Hematopoietic multipotent progenitor cell treated with erythropoietin and hydrocortisone succinate and interleukin-3 and kit ligand, for 4 days (in vitro differentiated cells): Measurements from ENCODE around the gene PLPP6.

Source experiments
- DNase-seq: peaks from one replicate; pipeline ENCODE4 v3.0.0-alpha.2; 2015

Gene PLPP6

DNA sequence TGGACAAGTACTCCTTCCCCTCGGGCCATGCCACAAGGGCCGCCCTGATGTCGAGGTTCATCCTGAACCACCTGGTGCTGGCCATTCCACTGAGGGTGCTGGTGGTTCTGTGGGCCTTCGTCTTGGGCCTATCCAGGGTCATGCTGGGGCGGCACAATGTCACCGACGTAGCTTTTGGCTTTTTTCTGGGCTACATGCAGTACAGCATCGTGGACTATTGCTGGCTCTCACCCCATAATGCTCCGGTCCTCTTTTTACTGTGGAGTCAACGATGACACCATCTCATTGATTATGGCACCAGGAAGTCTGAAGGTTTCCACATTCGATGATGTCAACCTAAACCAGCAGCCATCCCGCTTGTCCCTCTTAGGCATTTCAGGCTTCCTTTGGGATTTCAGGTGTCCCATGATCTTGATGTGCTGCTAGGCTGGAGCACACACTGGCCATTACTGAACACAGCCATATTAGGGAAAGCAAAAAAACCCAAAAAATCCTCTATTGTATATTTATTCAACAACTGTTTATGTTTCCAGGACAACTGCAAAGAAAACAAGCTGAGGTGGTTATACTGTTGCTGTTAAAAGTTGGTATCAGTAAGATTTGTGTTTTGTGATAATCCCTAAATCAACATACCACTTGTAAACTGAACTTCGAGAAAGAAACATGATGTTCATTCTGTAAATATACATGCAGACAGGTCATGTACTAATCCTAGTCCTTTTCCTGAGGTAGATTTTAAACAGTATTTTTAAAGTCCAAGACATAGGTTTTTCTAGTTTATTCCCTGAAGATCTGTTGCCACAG is 1.1 kb downstream of the PLPP6 start:
- DNase-seq: no peak

DNA sequence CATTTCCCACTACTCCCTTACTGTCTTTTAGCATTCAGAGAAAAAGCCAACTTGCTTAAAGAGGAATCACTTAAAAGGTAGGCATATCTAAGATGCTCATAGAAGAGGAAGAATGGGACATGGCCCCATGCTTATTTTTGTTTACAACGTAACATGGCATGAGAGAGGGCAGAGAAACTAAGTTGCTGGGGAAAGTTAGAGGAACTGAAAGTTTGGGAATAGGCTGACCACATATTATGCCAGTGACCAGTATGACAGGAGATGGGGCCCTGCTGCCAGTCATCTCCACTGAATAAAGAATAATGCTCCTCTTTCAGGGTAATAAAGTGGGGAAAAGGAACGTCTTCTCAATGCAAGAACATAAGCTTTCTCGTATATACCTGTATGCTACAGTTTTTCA is 1.9 kb downstream of the PLPP6 start:
- no peak for DNase-seq

- no peak for DNase-seq
Measured at GRCh38 chr9:4665357-4665756, 3.3 kb downstream of the PLPP6 start.

GRCh38 chr9:4666042-4666699 is 4.1 kb downstream of the PLPP6 start, which contains the start of gene SPATA6L:
SPATA6L (minus strand) TSS chr9:4666480; CDS start chr9:4666250, 230 bp downstream.
- DNase-seq: peak; percentile 81

GRCh38 chr9:4667681-4668080 is 5.6 kb downstream of the PLPP6 start:
- DNase-seq: no peak

- DNase-seq: no peak
Measured at GRCh38 chr9:4668604-4669003, 6.5 kb downstream of the PLPP6 start.

DNA sequence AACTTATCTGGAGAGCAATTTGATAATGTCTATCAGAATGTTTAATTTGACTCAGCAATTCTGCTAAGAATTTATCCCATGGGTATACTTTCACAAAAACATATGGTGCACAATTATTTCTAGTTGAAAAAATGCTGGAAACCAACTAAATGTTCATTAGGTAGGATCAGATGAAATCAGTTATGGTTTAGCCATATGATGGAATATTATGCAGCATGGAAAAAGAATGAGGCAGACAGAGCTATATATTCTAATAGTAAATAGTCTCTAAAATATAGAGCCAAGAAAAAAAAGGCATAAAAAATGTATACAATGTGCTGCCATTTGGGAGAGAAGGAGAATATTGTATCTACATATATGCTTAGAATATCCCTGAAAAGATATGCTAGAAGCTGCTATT is 7.8 kb downstream of the PLPP6 start:
- DNase-seq: no peak

GRCh38 chr9:4670591-4670990 is 8.5 kb downstream of the PLPP6 start:
- peak; percentile 38 for DNase-seq

DNA sequence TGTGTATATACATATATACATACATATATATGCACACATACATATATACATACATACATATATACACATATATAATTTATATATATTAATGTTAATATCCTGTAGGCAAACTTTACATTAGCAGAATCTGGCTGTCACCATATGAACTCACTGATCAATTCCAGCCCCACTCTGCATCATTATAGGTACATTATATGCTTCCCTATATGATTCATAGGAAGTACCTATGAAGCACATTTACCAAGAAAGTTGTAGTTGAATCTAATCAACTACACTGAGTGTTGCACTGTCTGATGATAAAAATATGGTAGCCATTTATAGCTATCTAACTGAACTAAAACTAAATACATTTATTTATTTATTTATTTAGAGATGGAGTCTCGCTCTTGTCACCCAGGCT is 9.6 kb downstream of the PLPP6 start:
- no peak for DNase-seq

- no peak for DNase-seq
Measured at GRCh38 chr9:4674783-4675182, 12.7 kb downstream of the PLPP6 start.

GRCh38 chr9:4677392-4677791 is 15.3 kb downstream of the PLPP6 start:
- DNase-seq: no peak

DNA sequence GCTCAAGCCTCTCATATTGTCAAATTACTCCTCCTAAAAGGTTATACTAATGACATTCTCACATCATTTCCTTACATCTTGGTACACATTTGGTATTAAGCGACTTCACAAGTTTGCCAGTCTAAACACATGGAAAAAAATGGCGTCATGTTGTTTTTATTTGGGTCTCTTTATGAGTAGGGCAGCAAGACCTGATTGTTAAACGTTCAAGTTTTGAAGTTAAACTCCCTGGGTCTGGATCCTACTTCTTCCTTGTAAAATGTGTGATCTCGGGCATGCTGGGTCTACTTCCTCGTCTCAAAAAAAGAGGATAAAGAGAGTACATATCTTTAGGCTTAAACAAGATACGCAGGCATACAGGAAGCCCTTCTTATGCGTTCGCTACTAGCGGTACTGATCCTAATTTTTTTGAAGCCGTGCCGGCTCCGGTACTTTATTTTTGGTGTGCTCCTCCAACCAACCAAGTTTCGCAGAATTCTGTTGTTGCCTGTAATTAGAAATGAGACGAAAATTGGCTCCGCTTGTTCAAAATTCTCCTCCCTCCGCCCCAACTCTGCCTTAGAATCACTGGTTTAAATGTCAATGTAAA is 16.7 kb downstream of the PLPP6 start:
- DNase-seq: peak; percentile 74

DNA sequence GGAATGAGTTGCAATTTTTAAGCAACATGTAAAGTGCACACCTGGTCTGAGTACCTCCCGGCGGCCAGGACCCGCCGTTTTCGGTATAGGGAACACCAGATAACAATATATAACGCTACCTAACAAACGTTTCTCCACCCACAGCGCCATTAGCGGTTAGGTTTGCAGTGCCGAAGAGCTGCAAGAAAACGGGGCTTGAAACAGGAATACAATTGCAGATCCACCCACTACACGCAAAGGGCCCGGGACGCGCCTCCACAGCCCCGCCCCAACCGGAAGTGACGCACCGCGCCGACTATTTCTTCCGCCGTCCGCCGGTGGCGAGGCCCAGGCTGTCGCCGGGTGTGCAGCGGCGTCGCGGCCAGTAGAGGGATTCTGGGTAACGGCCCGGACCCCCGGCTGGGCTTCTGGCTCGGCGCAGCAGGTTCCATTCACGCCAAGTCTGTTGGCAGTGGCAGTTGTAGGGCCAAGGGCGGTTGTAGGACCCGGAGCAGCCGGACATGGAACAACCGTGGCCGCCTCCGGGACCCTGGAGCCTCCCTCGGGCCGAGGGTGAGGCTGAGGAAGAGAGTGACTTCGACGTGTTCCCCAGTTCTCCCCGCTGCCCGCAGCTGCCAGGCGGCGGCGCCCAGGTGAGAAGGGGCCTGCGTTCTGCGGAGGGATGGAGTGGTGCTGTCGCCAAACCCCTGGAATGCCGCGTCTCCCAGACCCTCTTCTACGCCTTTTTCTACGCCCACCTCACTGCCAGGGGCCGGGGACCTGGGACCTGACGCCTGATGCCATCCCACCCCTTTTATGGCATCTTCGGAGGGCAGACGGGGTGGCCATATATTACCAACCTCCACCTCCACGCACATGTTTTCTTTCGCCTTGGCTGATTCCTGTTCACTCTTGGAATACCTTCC is 17.4 kb downstream of the PLPP6 start, which contains the start of gene CDC37L1:
Gene CDC37L1 (plus strand): TSS at position 302 of the 905 bp plus-strand sequence. CDS start 199 bp downstream, at position 501.
- peak; percentile 98 for DNase-seq

DNA sequence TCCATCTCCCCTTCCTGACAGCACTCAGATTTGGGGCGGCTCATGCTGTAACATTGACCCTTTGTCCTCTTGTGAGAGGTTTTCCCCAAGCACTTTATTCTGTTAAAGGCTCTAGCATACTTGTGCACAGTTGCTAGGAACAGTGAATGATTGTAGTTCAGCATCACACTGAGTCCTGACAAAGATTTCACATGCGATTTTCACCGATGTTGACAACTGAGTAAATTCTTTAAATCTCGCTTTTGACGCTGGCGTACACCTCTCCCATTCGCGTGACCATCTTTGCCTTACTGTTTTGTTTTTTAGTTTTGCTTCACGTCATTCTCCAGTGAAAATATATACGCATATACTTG is 18.1 kb downstream of the PLPP6 start:
- DNase-seq: no peak

GRCh38 chr9:4680750-4681149 is 18.7 kb downstream of the PLPP6 start:
- peak; percentile 36 for DNase-seq

DNA sequence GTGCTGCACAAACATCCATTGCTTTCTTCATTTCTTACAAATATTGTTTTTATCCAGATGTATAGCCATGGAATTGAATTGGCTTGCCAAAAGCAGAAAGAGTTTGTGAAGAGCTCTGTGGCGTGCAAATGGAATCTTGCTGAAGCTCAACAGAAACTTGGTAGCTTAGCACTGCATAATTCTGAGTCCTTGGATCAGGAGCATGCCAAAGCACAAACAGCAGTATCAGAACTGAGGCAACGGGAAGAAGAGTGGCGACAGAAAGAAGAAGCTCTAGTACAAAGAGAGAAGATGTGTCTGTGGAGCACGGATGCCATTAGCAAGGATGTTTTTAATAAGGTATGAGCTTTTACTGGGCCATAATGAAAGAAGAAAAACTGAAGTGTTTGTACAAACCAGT is 22.7 kb downstream of the PLPP6 start:
- DNase-seq: no peak

- DNase-seq: peak; percentile 70
Measured at GRCh38 chr9:4686112-4686511, 24.0 kb downstream of the PLPP6 start.

DNA sequence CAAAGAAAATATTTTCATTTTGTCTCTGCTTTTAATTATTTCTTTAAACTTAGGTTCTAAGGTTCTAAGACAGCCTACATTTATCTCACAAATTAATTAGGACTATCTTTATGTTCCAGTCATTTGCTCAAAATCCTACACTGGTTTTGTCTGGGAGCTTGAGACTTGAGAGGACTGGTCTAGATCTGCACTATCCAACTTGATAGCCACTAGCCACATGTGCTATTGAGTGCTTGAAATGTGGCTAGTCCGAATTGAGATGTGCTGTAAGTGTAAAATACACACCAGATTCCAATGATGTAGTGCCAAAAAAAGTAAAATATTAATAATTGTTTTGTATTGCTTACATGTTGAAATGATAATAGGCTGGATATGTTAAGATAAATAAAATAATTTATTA is 24.5 kb downstream of the PLPP6 start:
- no peak for DNase-seq

GRCh38 chr9:4689021-4689420 is 26.9 kb downstream of the PLPP6 start:
- DNase-seq: no peak

GRCh38 chr9:4689687-4690104 is 27.6 kb downstream of the PLPP6 start:
- DNase-seq: no peak

DNA sequence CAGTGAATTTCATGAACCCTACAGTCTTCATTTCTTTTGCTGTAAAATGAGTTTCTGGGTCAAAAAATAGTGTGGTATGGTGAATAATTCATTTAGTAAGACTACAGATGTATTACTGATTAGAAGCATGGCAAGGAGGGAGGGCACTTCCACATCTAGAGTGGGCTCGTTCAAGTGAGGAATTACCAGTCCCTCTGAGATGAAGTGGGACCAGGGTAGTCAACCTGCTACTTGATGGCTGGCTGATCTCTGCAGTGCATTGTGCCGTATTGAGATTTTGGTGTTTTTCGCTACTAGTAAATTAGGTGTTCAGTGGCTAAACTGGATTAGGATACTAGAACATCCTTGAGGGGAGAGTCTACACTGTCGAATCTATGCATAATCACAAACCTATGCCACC is 28.1 kb downstream of the PLPP6 start:
- DNase-seq: no peak

GRCh38 chr9:4691795-4692194 is 29.7 kb downstream of the PLPP6 start:
- DNase-seq: no peak

GRCh38 chr9:4700091-4700490 is 38.0 kb downstream of the PLPP6 start:
- peak; percentile 37 for DNase-seq
